ENCODE data around the gene PLPP3.

GRCh38 chr1:56511766-56512165 lies 67.6 kb downstream of the PLPP3 start:
- no peak for TF ChIP-seq CTCF (conservative IDR thresholded peaks at IDR 0.05 in 1 of 2, IDR thresholded peaks at IDR 0.05 in 1 of 2; ENCODE audit: low read depth in 1 of 2, low read length in 2 of 2)
- TF ChIP-seq EZH2 (IDR thresholded peaks at IDR 0.05; ENCODE audit: low read length, missing control alignments) = no peak

Data from fibroblast of lung (primary cell).